ENCODE data around the gene C17orf50.

DNA sequence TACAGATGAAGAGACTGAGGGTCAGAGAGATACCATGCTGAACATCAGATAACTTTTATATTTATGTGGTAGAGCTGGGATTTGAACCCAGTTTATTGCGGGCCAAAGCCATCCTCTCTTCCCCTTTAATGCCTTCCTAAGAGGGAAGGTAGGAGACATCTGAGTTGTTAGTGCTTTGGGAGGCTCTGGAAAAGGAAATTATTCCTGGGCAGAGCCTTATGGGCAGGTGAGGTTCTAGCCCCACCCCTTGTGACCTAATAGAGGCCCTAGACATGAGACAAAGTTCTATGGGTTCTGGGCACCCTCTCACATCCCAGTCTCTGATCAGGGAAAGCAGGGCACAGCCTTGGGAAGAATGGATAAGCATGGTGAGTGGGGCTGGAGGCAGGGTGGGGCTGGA, at the start of gene C17orf50:
- TF ChIP-seq EZH2 (IDR thresholded peaks at IDR 0.05; ENCODE audit: borderline replicate concordance, low read length) (no peak), CTCF (conservative IDR thresholded peaks at IDR 0.05 in 1 of 2, IDR thresholded peaks at IDR 0.05 in 1 of 2; ENCODE audit: extremely low read depth in 1 of 2, insufficient read depth in 1 of 2, low read depth in 1 of 2, low read length in 2 of 2) (no peak)
